ENCODE data around the gene MTIF3. TPM values are rescaled to one million over a fixed set of nuclear protein-coding genes. Genes with fewer than 3 reads are reported as not detected.

Gene MTIF3
- total RNA-seq, 2 experiments from 2014 or later, result 37.9 to 42.9 TPM

- Histone ChIP-seq H3K4me1 (ENCODE audit: insufficient read depth, low read length, poor library complexity, severe bottlenecking) (no peaks in the 10 kb centered on the region), H3K4me3 (ENCODE audit: low read depth, low read length, poor library complexity, severe bottlenecking) (no peak overlapping the region), H3K9me2 (ENCODE audit: insufficient read depth, low read length) (no peaks in the 10 kb centered on the region), H2AFZ (ENCODE audit: low read length) (no peak overlapping the region), H3K79me2 (ENCODE audit: insufficient read depth, low read depth, low read length) (no peaks in the 10 kb centered on the region), H3K36me3 (ENCODE audit: insufficient read depth, low read length) (no peaks in the 10 kb centered on the region), H3K4me2 (ENCODE audit: low read length) (no peak overlapping the region), H4K20me1 (ENCODE audit: insufficient read depth, low read length) (no peaks in the 10 kb centered on the region), H3K9me3 (ENCODE audit: low read length) (no peaks in the 10 kb centered on the region), H3K27ac (ENCODE audit: low read depth, low read length, poor library complexity, severe bottlenecking) (no peak overlapping the region)
- intact Hi-C loops (cut with micrococcal nuclease; ENCODE audit: unreplicated experiment), result no loop called here
- BruUV-seq (replicated peaks), result no TSS peak
- TF ChIP-seq EZH2phosphoT487 (IDR thresholded peaks at IDR 0.05; ENCODE audit: borderline replicate concordance, low read depth, low read length) (no peak), CTCF (conservative IDR thresholded peaks at IDR 0.05; ENCODE audit: low read length) (no peak)
- ChIA-PET CTCF (ENCODE audit: unreplicated experiment) (no interaction called here), POLR2A (interaction anchor here (0.5 to 1.6 kb wide), 3 partner anchors 10 to 1456 kb away, joined by 3 to 4 read pairs (median 3); no protein-coding TSS in a partner anchor)
- DNase-seq (ENCODE audit: low spot score), result no peak
These were observed 46.3 kb upstream of the MTIF3 start for GRCh38 chr13:27496536-27497273.

- Histone ChIP-seq H3K4me2 (ENCODE audit: low read length) (no peak overlapping the region), H3K27ac (ENCODE audit: low read depth, low read length, poor library complexity, severe bottlenecking) (no peak overlapping the region), H3K4me1 (ENCODE audit: insufficient read depth, low read length, poor library complexity, severe bottlenecking) (no peaks in the 10 kb centered on the region), H3K9me2 (ENCODE audit: insufficient read depth, low read length) (no peaks in the 10 kb centered on the region), H3K9me3 (ENCODE audit: low read length) (no peaks in the 10 kb centered on the region), H3K79me2 (ENCODE audit: insufficient read depth, low read depth, low read length) (no peaks in the 10 kb centered on the region), H2AFZ (ENCODE audit: low read length) (no peak overlapping the region), H4K20me1 (ENCODE audit: insufficient read depth, low read length) (no peaks in the 10 kb centered on the region), H3K4me3 (ENCODE audit: low read depth, low read length, poor library complexity, severe bottlenecking) (no peak overlapping the region), H3K36me3 (ENCODE audit: insufficient read depth, low read length) (no peaks in the 10 kb centered on the region)
- ChIA-PET POLR2A (interaction anchor here (1.6 kb wide), 1 partner anchor 10 kb away, joined by 4 read pairs; no protein-coding TSS in a partner anchor), CTCF (ENCODE audit: unreplicated experiment) (no interaction called here)
- no peak for DNase-seq (ENCODE audit: low spot score)
- intact Hi-C loops (cut with micrococcal nuclease; ENCODE audit: unreplicated experiment), result no loop called here
- TF ChIP-seq CTCF (conservative IDR thresholded peaks at IDR 0.05; ENCODE audit: low read length) (no peak), EZH2phosphoT487 (IDR thresholded peaks at IDR 0.05; ENCODE audit: borderline replicate concordance, low read depth, low read length) (no peak)
- no TSS peak for BruUV-seq (replicated peaks)
These were observed 45.6 kb upstream of the MTIF3 start for GRCh38 chr13:27496006-27496405.

- DNase-seq (ENCODE audit: low spot score), result no peak
- no peak overlapping the region for H3K4me3 ChIP-seq (ENCODE audit: low read depth, low read length, poor library complexity, severe bottlenecking)
- H3K27ac ChIP-seq (ENCODE audit: low read depth, low read length, poor library complexity, severe bottlenecking), result no peak overlapping the region
- no peak overlapping the region for H2AFZ ChIP-seq (ENCODE audit: low read length)
- H3K79me2 ChIP-seq (ENCODE audit: insufficient read depth, low read depth, low read length), result no peaks in the 10 kb centered on the region
- POLR2A ChIA-PET, result interaction anchor here (0.7 to 1.6 kb wide), 2 partner anchors 9 to 259 kb away, joined by 3 to 4 read pairs; no protein-coding TSS in a partner anchor
- H3K9me2 ChIP-seq (ENCODE audit: insufficient read depth, low read length), result no peaks in the 10 kb centered on the region
- H3K9me3 ChIP-seq (ENCODE audit: low read length), result no peaks in the 10 kb centered on the region
- H3K36me3 ChIP-seq (ENCODE audit: insufficient read depth, low read length), result no peaks in the 10 kb centered on the region
- H4K20me1 ChIP-seq (ENCODE audit: insufficient read depth, low read length), result no peaks in the 10 kb centered on the region
- no peak overlapping the region for H3K4me2 ChIP-seq (ENCODE audit: low read length)
- no peaks in the 10 kb centered on the region for H3K4me1 ChIP-seq (ENCODE audit: insufficient read depth, low read length, poor library complexity, severe bottlenecking)
- no peak for TF ChIP-seq EZH2phosphoT487 (IDR thresholded peaks at IDR 0.05; ENCODE audit: borderline replicate concordance, low read depth, low read length)
- no peak for TF ChIP-seq CTCF (conservative IDR thresholded peaks at IDR 0.05; ENCODE audit: low read length)
- CTCF ChIA-PET (ENCODE audit: unreplicated experiment), result no interaction called here
- no TSS peak for BruUV-seq (replicated peaks)
- intact Hi-C loops (cut with micrococcal nuclease; ENCODE audit: unreplicated experiment), result no loop called here
These were observed 45.2 kb upstream of the MTIF3 start for GRCh38 chr13:27495551-27495950.
